Ovary (tissue), 9 donors: ENCODE results near the gene SLC9A8. TPM values are rescaled to one million over a fixed set of nuclear protein-coding genes. Genes with fewer than 3 reads are reported as not detected.

Experiments used
- DNase-seq, 5 donors: peaks; one replicate each; pipeline ENCODE4 v3.0.0-alpha.2; 2019 to 2020
- H3K27ac ChIP-seq, 2 donors: fragments of 200-600 bp; one replicate each; pipeline versions ENCODE4 v1.5.1 to v1.8.0; 2019 to 2022
- H3K27me3 ChIP-seq: fragments of 200-600 bp; one replicate; pipeline ENCODE4 v1.8.0; 2022
- H3K36me3 ChIP-seq: fragments of 200-600 bp; sonication (generic); one replicate; pipeline ENCODE4 v1.5.1; 2019
- H3K4me1 ChIP-seq: one replicate; pipeline ENCODE4 v1.8.1; 2013; ENCODE audit warnings: mild to moderate bottlenecking, moderate library complexity; ENCODE audit not compliant: insufficient read depth
- H3K4me3 ChIP-seq: fragments of 200-600 bp; sonication (generic); one replicate; pipeline ENCODE4 v1.5.1; 2017
- H3K9me3 ChIP-seq, 2 donors: fragments of 200-600 bp in 1 of 2; sonication (generic) in 1 of 2; one replicate each; pipeline versions ENCODE4 v1.5.1 to v1.8.1; 2013 to 2019; ENCODE audit warnings: mild to moderate bottlenecking in 1 of 2, moderate library complexity in 1 of 2
- EP300 ChIP-seq: sonication (generic); formaldehyde crosslinking; IDR thresholded peaks from one replicate; pipeline ENCODE4 v1.6.1; 2017; ENCODE audit warnings: antibody characterized with exemption
- POLR2A ChIP-seq: fragments of 450-650 bp; IDR thresholded peaks from one replicate; pipeline ENCODE4 v1.6.1; 2017; ENCODE audit warnings: antibody characterized with exemption, mild to moderate bottlenecking, moderate library complexity
- WGBS, 3 donors: extraction: QIAGEN DNeasy Blood & Tissue Kit in 1 of 3; methylation state at CpG; one replicate each; pipeline versions ENCODE4 v1.1.5 to v1.1.7; 2013 to 2017; 5-methylcytosine and 5-hydroxymethylcytosine counted together
- intact Hi-C, 4 donors: fragments of 100-400 bp; cut with DNase I; formaldehyde crosslinking; loops; one replicate each; pipeline versions ENCODE4 v1.11.0 to v1.15.1; 2022 to 2023
- polyA plus RNA-seq, 2 donors: library from polyadenylated mRNA; stranded (reverse); fragments of 200-250 nt in 1 of 2; fragments of 350-450 nt in 1 of 2; fragmentation: Illumina TruSeq in 1 of 2; extraction: RNeasy Lipid Tissue Mini Kit (QIAGEN cat#74804) in 1 of 2; gene quantifications; one replicate each; pipeline ENCODE4 v1.2.3, GENCODE V29; 2013 to 2014
- total RNA-seq, 7 donors: library from RNA; depleted of rRNA in 2 of 7; stranded (reverse); fragments of >200 nt in 2 of 7; fragmentation: NEBNext Ultra II Directional in 3 of 7; extraction: Animal tissue kit (Norgen Biotek cat#: 25700) in 3 of 7; gene quantifications; one replicate each; pipeline versions ENCODE4 v1.1.0 to v1.2.4, GENCODE V29; 2016 to 2023
- TF ChIP-seq, protein P1 (sequence below), 3 donors: fragments of 450-650 bp in 2 of 3; fragments of 200-600 bp in 1 of 3; IDR thresholded peaks; one replicate each; pipeline versions ENCODE4 v1.5.1 to v1.8.0; 2016 to 2022; ENCODE audit warnings: antibody characterized with exemption in 3 of 3, mild to moderate bottlenecking in 1 of 3
- donor health status: DM: no; HTN: no; CAD: no; lungs with moderate emphysema.
- donor health status: DM: no; HTN: no; CAD: no.
- donor health status: Bipolar disorder and iron deficiency.
- donor health status: DM: yes; HTN: yes; CAD: no.
- donor health status: DM: no; HTN: no; CAD: no.
- donor health status: DM: yes; HTN: yes; CAD: no.

SLC9A8 gene
- total and polyA plus RNA-seq, 9 donors, result 3.9 to 11.4 (median 7.7) TPM

DNA sequence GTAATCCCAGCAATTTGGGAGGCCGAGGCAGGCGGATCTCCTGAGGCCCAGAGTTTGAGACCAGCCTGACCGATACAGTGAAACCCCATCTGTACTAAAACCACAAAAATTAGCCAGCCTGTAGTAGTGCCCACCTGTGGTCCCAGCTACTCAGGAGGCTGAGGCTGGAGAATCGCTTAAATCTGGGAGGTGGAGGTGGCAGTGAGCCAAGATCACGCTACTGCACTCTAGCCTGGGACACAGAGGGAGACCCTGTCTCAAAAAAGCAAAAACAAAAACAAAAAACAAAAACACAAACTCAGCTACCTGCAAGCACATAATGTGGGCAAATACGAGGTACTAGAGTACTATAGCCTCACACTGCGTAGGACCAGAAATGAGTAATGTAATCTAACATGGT lies 106.4 kb downstream of the SLC9A8 start:
- intact Hi-C loops, result no loop called here
- Histone ChIP-seq H3K27me3 (no peaks in the 10 kb centered on the region), H3K9me3 (no peaks in the 10 kb centered on the region), H3K27ac (no peak overlapping the region), H3K36me3 (no peaks in the 10 kb centered on the region), H3K4me1 (peaks cover 6% of the 10 kb centered on the region), H3K4me3 (no peak overlapping the region)
- no peak for DNase-seq
- TF ChIP-seq, protein P1, sequence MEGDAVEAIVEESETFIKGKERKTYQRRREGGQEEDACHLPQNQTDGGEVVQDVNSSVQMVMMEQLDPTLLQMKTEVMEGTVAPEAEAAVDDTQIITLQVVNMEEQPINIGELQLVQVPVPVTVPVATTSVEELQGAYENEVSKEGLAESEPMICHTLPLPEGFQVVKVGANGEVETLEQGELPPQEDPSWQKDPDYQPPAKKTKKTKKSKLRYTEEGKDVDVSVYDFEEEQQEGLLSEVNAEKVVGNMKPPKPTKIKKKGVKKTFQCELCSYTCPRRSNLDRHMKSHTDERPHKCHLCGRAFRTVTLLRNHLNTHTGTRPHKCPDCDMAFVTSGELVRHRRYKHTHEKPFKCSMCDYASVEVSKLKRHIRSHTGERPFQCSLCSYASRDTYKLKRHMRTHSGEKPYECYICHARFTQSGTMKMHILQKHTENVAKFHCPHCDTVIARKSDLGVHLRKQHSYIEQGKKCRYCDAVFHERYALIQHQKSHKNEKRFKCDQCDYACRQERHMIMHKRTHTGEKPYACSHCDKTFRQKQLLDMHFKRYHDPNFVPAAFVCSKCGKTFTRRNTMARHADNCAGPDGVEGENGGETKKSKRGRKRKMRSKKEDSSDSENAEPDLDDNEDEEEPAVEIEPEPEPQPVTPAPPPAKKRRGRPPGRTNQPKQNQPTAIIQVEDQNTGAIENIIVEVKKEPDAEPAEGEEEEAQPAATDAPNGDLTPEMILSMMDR (IDR thresholded peaks at IDR 0.05), result no peak
- no peak for TF ChIP-seq EP300
- TF ChIP-seq POLR2A, result no peak
- WGBS, 3 donors, result 57 to 59% (median 58%) methylated on average over 7 of the region's 7 CpGs

DNA sequence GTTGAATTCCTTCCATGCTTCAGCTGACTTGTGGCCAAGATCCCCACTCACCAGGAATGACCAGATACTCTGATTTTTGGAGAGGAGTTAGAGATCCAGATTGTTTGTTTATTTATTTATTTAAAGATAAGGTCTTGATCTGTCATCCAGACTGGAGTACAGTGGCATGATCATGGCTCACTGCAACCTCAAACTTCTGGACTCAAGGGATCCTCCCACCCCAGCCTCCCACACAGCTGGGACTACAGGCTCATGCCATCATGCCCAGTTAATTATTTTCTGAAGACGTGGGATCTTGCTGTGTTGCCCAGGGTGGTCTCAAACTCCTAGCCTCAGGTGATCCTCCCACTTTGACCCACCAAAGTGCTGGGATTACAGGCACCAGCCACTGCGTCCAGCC lies 106.8 kb downstream of the SLC9A8 start:
- TF ChIP-seq, protein P1 (IDR thresholded peaks at IDR 0.05), result no peak
- TF ChIP-seq EP300 (no peak), POLR2A (no peak)
- no peaks in the 10 kb centered on the region for H3K27me3 ChIP-seq
- H3K4me3 ChIP-seq, result no peak overlapping the region
- no peak for DNase-seq
- no peak overlapping the region for H3K27ac ChIP-seq
- no peaks in the 10 kb centered on the region for H3K36me3 ChIP-seq
- H3K9me3 ChIP-seq, result no peaks in the 10 kb centered on the region
- intact Hi-C loops, result no loop called here
- peaks cover 1% of the 10 kb centered on the region for H3K4me1 ChIP-seq
- 53 to 61% (median 60%) methylated on average over 2 of the region's 2 CpGs for WGBS, 3 donors

DNA sequence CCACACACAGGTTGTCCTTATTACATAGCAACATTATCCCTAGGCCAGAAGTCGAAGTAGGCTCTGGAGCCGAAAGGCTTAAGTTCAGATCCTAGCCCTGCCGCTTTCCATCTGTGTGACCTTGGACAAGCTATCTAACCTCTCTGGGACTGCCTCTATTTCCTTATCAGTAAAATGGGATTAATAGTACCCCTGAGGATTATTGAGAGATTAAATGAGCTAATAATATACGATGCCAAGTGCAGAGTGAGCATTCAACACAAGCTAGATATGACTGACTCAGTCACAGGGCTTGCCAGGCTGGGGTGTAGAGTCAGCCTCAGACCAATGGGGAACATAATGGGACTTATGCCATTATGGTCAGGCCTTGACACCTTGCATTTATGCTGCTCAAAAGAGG lies 111.6 kb downstream of the SLC9A8 start:
- no peak for DNase-seq

DNA sequence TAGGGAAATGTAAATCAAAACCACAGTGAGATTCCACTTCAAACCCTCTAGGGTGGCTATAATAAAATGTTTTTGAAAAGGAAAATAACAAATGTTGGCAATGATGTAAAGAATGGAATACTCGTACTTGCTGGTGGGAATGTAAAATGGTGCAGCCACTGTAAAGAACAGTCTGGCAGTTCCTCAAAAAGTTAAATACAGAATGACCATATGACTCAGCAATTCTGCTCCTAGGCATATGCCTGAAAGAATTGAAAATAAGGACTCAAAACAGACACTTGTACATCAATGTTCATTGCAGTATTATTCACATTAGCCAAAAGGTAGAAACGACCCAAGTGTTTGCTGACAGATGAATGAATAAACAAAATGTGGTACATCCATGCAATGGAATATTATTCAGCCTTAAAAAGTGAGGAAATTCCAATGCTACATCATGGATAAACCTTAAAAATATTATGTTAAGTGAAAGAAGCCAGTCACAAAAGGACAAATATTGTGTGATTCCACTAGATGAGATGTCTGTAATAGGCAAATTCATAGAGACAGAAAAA lies 113.3 kb downstream of the SLC9A8 start:
- no peak overlapping the region for H3K27ac ChIP-seq
- TF ChIP-seq, protein P1 (IDR thresholded peaks at IDR 0.05), result no peak
- TF ChIP-seq POLR2A (no peak), EP300 (no peak)
- H3K27me3 ChIP-seq, result no peaks in the 10 kb centered on the region
- WGBS, 3 donors, result 70 to 76% (median 71%) methylated on average over 2 of the region's 2 CpGs
- no peak for DNase-seq
- intact Hi-C loops, result loop anchor here in 2 of 4 donors (5.0 kb wide), 1 partner anchor 314 kb away; no protein-coding TSS in a partner anchor
- no peaks in the 10 kb centered on the region for H3K4me1 ChIP-seq
- H3K36me3 ChIP-seq, result no peaks in the 10 kb centered on the region
- no peaks in the 10 kb centered on the region for H3K9me3 ChIP-seq
- no peak overlapping the region for H3K4me3 ChIP-seq

More for the DNA sequence above, 111.6 kb downstream of the SLC9A8 start:
- Histone ChIP-seq H3K27ac (no peak overlapping the region), H3K4me3 (no peak overlapping the region), H3K9me3 (no peaks in the 10 kb centered on the region), H3K4me1 (no peaks in the 10 kb centered on the region), H3K36me3 (no peaks in the 10 kb centered on the region), H3K27me3 (no peaks in the 10 kb centered on the region)
- TF ChIP-seq, protein P1 (IDR thresholded peaks at IDR 0.05), result no peak
- TF ChIP-seq POLR2A (no peak), EP300 (no peak)
- 68 to 86% (median 77%) methylated on average over 4 of the region's 4 CpGs for WGBS, 3 donors
- intact Hi-C loops, result no loop called here
